Cerebellar nuclear complex (tissue), 1 donor: Measurements from ENCODE around the gene APH1B.
A peak's percentile ranks its signal among the peaks of the same experiment; 100 is the strongest.
"Not testable (repeated sequence)": the region's sequence is repeated elsewhere in the genome, so short reads cannot be mapped to it uniquely, and the experiment has no call there.

Experiments
- DNase-seq, 2 experiments: peaks; one replicate each; lab custom pipeline; 2025; lab: John Stamatoyannopoulos, UW

Gene APH1B

DNA sequence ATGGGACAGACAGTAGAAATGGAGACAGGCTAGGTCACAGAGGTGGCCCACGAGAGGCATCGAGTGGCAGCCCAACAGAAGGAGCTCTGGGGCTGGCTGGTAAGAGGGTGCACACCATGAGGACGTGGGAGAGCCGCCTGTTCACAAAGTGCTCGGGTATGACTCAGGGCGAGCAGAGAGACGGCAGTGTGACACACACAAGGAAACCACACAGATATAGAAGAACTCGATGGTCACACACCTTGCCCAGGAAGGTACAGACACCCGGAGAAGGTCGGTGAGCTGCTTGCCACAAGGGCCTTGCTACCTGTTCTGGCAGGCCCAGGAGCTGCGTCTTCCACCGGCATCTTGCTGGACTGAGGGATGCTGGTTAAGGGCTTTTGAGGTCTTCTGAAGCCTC is 54.1 kb downstream of the APH1B start:
- no peak for DNase-seq

DNA sequence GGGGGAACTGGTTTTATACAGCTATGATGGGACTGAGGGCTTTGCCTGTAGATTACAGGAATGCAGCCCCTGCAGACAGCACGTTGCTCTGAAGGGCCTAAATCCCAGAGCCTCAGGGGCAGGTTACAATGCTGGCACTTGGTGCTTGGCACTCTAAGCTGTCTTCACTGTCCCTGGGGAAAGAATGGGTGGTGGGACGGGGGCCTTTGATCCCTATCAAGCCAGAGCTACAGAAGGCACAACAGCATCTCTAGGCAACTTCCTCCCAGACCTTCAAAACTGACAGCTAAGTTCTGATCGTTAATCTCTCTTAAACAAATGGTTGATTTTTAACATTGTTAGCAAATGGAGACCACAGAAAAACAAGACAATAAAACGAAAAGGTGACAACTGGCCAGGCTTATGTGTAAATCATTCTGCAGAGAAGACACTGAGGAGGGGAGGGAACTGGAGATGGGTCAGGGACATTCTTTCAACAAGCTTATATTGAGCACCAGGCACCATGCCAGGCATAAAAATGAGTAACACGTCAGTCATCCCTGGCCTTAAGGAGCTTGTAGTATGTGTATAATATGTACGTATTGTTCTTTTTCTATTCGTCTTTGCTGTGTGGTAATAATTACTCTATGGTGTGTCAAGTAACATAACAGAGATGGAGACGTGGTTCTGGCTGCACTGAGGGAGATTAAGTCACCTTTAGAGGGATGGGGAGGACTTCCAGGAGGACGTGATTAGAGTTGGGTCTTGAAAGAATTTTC is 55.1 kb downstream of the APH1B start:
- no peak for DNase-seq

DNA sequence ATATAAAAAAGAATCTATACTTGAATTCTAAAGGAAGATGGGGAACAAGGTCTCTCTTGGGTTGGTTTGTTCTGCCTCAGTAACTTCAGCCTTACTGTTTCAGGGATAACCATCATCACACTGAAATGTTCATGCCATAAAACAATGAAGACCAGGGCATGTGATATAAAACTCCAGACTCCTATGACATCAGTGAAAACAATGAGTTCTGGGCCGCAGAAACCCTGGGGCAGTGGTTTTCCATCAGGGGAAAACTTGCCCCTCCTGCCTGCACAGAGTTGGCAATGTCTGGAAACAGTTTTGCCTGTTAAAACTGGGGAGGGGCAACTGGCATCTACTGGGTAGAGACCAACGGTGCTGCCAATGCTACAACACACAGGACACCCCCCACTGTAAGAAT is 57.4 kb downstream of the APH1B start:
- DNase-seq: no peak

- DNase-seq: peak; percentile 14 to 38
Measured at GRCh38 chr15:63335543-63336240, 58.3 kb downstream of the APH1B start.

DNA sequence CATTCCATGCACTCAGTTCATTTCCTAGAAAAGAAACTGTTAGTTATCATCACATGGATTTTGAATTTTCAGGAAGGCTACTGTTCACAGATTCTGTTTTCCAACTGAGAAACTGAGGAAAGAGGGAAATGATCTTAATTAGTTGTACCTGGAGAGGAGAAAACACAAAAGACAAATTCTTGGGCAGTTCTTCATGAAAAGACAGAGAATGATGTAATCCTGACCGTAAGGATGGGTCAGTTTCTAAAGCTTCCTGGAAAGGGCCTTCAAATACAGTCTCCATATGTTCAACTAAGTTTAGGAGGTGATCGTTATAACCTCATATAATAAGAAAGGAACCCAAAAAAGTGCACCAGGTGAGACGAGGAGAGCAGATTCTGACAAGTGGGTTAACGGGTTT is 59.6 kb downstream of the APH1B start:
- no peak for DNase-seq

DNA sequence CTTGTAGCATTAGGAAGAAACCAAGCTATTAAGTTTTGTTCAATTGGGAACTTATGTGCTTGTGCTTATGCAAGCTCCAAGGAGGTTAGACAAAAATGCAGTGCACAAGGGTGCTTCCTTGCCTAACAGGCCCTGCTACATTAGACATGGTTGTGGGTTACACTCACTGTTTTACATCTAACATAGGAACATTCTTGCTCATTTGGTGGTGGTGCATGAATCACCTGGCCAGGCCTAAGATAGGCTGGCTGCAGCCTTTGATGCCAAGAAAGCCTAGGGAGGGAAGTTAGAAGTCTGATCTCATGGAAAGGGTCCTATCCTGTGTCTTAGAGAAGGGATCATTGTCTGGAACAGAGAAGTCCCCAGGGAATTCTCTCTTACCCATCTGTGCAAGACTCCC is 60.8 kb downstream of the APH1B start:
- no peak for DNase-seq

- no peak for DNase-seq
Measured at GRCh38 chr15:63339006-63339766, 61.8 kb downstream of the APH1B start.

GRCh38 chr15:63339836-63340235 is 62.4 kb downstream of the APH1B start:
- no peak for DNase-seq

DNA sequence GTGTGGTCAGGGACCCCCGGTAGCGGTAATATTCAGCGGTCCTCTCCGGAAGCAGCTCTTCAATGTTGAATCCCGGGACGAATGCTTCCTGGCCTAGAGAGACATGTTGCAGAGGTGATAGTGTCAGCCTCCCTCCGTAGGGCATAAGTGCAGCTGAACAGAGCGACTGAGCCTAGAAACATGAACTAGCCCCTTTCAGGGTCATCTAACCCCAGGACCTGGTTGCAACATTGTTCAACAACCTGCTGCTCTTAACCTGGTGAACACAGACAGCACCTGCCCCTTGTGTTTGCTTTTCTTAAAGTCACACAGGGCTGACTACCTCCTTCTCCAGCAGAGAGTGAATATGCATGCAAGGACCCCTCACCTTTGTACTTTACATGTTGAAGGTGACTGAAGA is 62.9 kb downstream of the APH1B start:
- DNase-seq: no peak

- no peak for DNase-seq
Measured at GRCh38 chr15:63340878-63341277, 63.5 kb downstream of the APH1B start.

GRCh38 chr15:63341898-63342297 is 64.5 kb downstream of the APH1B start:
- no peak for DNase-seq

DNA sequence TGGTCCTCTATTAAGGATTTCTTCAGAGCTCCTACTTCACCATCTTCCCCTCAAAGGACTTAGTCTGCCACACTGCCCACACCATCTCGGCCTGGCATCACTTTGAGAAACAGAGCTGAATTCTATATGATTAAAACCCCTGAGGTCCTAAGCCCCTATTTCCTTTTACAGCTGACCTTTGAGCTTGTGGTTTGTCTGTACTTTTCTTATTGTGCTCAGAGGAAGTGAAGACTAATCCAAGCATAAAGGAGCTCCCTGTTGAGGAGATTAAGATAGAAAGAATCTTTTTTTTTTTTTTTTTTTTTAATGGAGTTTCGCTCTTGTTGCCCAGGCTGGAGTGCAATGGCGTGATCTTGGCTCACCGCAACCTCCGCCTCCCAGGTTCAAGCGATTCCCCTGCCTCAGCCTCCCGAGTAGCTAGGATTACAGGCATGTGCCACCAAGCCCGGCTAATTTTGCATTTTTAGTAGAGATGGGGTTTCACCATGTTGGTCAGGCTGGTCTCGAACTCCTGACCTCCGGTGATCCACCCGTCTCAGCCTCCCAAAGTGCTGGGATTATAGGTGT is 65.7 kb downstream of the APH1B start:
- not testable (repeated sequence) for DNase-seq

DNA sequence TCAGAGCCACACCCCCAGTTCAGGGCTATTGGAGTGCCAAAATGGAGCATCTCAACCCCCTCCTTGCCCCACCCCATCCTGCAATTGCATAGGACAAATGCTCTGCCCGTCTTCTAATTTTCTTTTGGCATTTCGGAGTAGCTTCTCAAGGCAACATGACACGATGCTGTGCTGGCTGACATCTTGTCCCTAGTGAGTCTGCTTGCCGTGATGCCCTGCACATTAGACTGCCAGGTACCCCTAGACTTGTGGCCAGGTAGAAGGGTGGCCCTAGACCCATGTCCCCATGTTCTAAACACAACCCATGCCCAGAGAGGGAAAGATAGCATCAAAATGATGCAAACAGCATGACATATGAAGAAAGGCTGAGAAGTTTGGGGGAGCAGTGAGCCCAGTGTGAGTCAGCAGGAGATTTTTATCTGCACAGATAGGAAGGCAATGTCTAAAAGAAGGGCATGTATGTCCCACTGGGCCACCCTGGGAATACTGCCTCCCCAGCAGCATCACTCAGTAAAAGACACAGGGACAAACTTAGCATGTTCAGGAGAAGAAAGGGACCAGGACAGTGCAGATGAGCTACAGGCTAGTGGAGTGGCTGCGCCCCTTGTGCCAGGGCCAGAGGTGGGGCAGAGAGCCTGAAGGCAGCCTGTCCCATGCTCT is 67.5 kb downstream of the APH1B start:
- DNase-seq: no peak

GRCh38 chr15:63345391-63345752 is 68.0 kb downstream of the APH1B start:
- no peak for DNase-seq

GRCh38 chr15:63347074-63347857 is 69.9 kb downstream of the APH1B start:
- DNase-seq: no peak

DNA sequence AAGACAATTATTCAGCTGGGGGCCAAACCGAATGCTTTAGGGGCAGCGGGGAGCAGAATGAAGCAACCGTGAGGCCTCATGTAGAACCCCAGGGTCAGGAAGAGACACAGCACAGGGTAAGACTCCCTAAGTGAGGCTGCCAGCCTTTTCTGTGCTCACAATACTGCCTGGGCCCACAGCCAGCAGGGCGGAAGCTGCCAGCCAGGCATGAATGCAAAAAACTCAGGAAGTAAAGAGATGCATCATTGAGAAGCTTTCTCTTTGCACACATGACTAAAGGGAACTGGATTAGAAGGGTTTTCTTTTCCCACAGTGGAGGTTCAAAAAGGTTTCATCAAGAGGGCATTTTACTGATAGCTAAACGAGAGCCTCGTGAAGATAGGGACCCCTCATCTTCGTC is 71.0 kb downstream of the APH1B start:
- no peak for DNase-seq

GRCh38 chr15:63349156-63349555 is 71.8 kb downstream of the APH1B start:
- DNase-seq: no peak

DNA sequence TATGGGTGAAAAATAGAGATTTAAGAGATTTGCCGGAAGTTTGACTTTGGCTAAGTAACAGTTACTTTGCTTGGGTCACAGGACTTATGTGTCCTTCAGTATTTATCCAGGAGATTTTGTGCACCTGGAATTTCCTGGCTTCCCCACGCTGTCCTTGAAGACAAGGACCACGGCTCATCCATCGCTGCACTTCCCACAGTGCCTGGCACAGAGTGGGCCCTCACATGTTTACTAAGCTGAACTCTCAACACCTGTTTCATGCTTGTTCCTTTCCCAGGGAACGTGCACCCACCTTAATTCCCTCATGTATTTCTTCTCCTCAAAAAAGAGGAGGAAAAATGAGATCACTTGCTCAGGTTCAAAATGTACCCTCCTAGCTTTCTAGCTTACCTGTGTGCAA is 72.2 kb downstream of the APH1B start:
- DNase-seq: no peak

DNA sequence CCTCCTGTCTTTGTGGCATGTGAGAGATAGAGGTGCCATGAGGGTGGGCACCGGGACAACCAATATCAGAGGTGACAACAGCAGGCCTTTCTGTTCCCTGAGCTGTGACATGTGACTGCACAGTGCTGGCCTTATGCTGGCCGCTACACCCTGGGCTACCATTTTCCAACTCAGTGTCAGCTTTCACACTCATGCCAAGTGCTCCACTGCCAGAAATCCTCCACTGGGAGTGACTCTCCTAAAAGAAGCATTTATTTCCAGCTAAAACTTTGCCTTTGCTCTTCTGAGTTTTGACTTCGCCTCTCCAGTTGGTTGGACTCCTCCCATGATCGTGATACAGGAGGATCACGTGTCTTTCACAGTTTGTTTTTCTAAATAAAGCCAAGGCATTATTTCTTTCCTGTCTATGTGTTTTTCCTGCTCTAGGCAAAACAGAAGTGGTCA is 72.8 kb downstream of the APH1B start:
- DNase-seq: no peak

GRCh38 chr15:63351170-63351569 is 73.8 kb downstream of the APH1B start:
- DNase-seq: no peak

DNA sequence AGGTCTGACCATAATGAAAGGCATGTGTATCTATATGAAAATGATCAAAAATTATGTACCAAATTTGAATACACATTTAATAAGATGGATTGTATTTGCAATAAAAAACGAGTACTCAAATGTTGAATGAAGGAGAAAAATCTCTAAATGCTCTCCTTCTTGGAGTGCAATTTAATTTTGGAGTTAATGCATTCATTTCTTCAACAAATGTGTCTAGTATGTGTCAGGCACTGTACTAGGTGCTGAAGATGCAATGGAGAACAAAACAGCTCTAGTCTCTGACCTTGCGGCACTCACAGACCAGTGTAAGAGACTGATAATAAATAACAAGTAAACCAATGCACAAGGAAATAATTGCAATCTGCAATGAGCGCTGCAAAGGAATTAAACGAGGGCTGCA is 75.4 kb downstream of the APH1B start:
- no peak for DNase-seq
